T-helper 2 cell treated with Interferon-gamma antibody and Interleukin-4, amounts not matched to agents 100 ng/mL and 5 ng/mL, for 36 hours (primary cell): ENCODE data around the gene UNC119. TPM values are rescaled to one million over a fixed set of nuclear protein-coding genes. Genes with fewer than 3 reads are reported as not detected.

Experiments used
- intact Hi-C: fragments of 100-400 bp; cut with micrococcal nuclease; formaldehyde crosslinking; loops from one replicate; pipeline ENCODE4 v1.15.1; 2023
- total RNA-seq: library from RNA; stranded (reverse); gene quantifications from 2 replicates; pipeline ENCODE4 v1.2.3, GENCODE V29; 2022

Gene UNC119
- total RNA-seq, 1 donor from 2014 or later, result 47.8 TPM

- intact Hi-C loops, result no loop called here
These were observed 50.8 kb downstream of the UNC119 start for GRCh38 chr17:28501421-28502284.

GRCh38 chr17:28500712-28501379, 51.6 kb downstream of the UNC119 start:
- intact Hi-C loops, result no loop called here

GRCh38 chr17:28499684-28500357, 52.6 kb downstream of the UNC119 start:
- intact Hi-C loops, result no loop called here

GRCh38 chr17:28499364-28499664, 53.1 kb downstream of the UNC119 start:
- intact Hi-C loops, result no loop called here

- intact Hi-C loops, result no loop called here
These were observed 53.6 kb downstream of the UNC119 start for GRCh38 chr17:28498652-28499363.

GRCh38 chr17:28497931-28498330, 54.5 kb downstream of the UNC119 start:
- intact Hi-C loops, result no loop called here

Other genes starting within 250 kb of the UNC119 start
- gene TMEM97, start 233.4 kb downstream of the UNC119 start, total RNA-seq, result 33.3 and 34.4 TPM in 2 replicates
- 16.3 and 18.8 TPM in 2 replicates for gene IFT20, start 217.2 kb downstream of the UNC119 start, total RNA-seq
- gene TNFAIP1, start 216.9 kb downstream of the UNC119 start, total RNA-seq, result 18.7 and 20.3 TPM in 2 replicates
- 68.0 and 70.2 TPM in 2 replicates for gene POLDIP2, start 195.1 kb downstream of the UNC119 start, total RNA-seq
- not detected in 2 replicates for gene SEBOX, start 187.4 kb downstream of the UNC119 start, total RNA-seq
- gene VTN, start 182.3 kb downstream of the UNC119 start, total RNA-seq, result 0.23 and 0.45 TPM in 2 replicates
- gene SARM1, start 180.9 kb downstream of the UNC119 start, total RNA-seq, result 21.0 and 22.8 TPM in 2 replicates
- 2.8 and 3.1 TPM in 2 replicates for gene SLC46A1, start 146.4 kb downstream of the UNC119 start, total RNA-seq
- gene SLC13A2, start 79.0 kb downstream of the UNC119 start, total RNA-seq, result not detected in 2 replicates
- gene FOXN1, start 46.3 kb downstream of the UNC119 start, total RNA-seq, result not detected in 2 replicates
- gene PIGS, start 18.9 kb upstream of the UNC119 start, total RNA-seq, result 59.9 and 66.6 TPM in 2 replicates
- gene ALDOC, start 24.3 kb upstream of the UNC119 start, total RNA-seq, result 94.6 and 103 TPM in 2 replicates
- 125 and 128 TPM in 2 replicates for gene SPAG5, start 46.4 kb upstream of the UNC119 start, total RNA-seq
- 27.2 and 31.1 TPM in 2 replicates for gene RSKR, start 61.6 kb upstream of the UNC119 start, total RNA-seq
- gene BLTP2, start 92.5 kb upstream of the UNC119 start, total RNA-seq, result 161 and 163 TPM in 2 replicates
- 42.4 and 44.5 TPM in 2 replicates for gene SDF2, start 109.3 kb upstream of the UNC119 start, total RNA-seq
- gene SUPT6H, start 109.6 kb upstream of the UNC119 start, total RNA-seq, result 83.8 and 84.3 TPM in 2 replicates
- 5.9 and 6.9 TPM in 2 replicates for gene PROCA1, start 159.3 kb upstream of the UNC119 start, total RNA-seq
- 9.8 and 10.4 TPM in 2 replicates for gene RAB34, start 165.2 kb upstream of the UNC119 start, total RNA-seq
- gene RPL23A, start 167.4 kb upstream of the UNC119 start, total RNA-seq, result 1,892 and 1,893 TPM in 2 replicates
- 1.7 and 3.2 TPM in 2 replicates for gene TLCD1, start 173.6 kb upstream of the UNC119 start, total RNA-seq
- 5.5 and 7.3 TPM in 2 replicates for gene NEK8, start 176.2 kb upstream of the UNC119 start, total RNA-seq
- gene TRAF4, start 191.4 kb upstream of the UNC119 start, total RNA-seq, result 49.1 and 50.6 TPM in 2 replicates